Neuronal stem cell (in vitro differentiated cells): Measurements from ENCODE around the gene LINC00237.
A peak's percentile ranks its signal among the peaks of the same experiment; 100 is the strongest.

Source experiments
- DNase-seq: peaks from one replicate; pipeline ENCODE4 v3.0.0-alpha.2; 2013; ENCODE audit warnings: low spot score
- H2AFZ ChIP-seq: one replicate; pipeline ENCODE4 v1.6.1; 2013; ENCODE audit warnings: mild to moderate bottlenecking, low read length, inconsistent platforms
- H2AK5ac ChIP-seq: 2 replicates; pipeline ENCODE4 v1.6.1; 2013; ENCODE audit warnings: low read depth, mild to moderate bottlenecking, inconsistent platforms, low read length, moderate library complexity, mixed read lengths
- H2BK120ac ChIP-seq: 2 replicates; pipeline ENCODE4 v1.6.1; 2013; ENCODE audit warnings: low read depth, mild to moderate bottlenecking, inconsistent platforms, low read length, moderate library complexity, mixed read lengths
- H2BK12ac ChIP-seq: one replicate; pipeline ENCODE4 v1.6.1; 2013; ENCODE audit warnings: low read length, inconsistent platforms
- H2BK15ac ChIP-seq: 2 replicates; pipeline ENCODE4 v1.6.1; 2013; ENCODE audit warnings: mild to moderate bottlenecking, low read length, inconsistent platforms, mixed read lengths
- H2BK5ac ChIP-seq: one replicate; pipeline ENCODE4 v1.6.1; 2013; ENCODE audit warnings: inconsistent platforms, mild to moderate bottlenecking, low read length, moderate library complexity
- H3K14ac ChIP-seq: one replicate; pipeline ENCODE4 v1.6.1; 2013; ENCODE audit warnings: low read length, inconsistent platforms
- H3K18ac ChIP-seq: 2 replicates; pipeline ENCODE4 v1.6.1; 2013; ENCODE audit warnings: low read length, inconsistent platforms
- H3K23ac ChIP-seq: 2 replicates; pipeline ENCODE4 v1.6.1; 2013; ENCODE audit warnings: low read depth, mild to moderate bottlenecking, mixed read lengths, low read length, inconsistent platforms; ENCODE audit not compliant: poor library complexity
- H3K27ac ChIP-seq: replicated peaks from 3 replicates; pipeline ENCODE4 v1.5.1; 2013; ENCODE audit warnings: low read length, inconsistent platforms
- H3K27me3 ChIP-seq, 3 experiments: 2 replicates each; pipeline ENCODE4 v1.6.1; 2013; ENCODE audit warnings: low read length in 3 of 3, mild to moderate bottlenecking in 2 of 3, inconsistent platforms in 1 of 3, low read depth in 1 of 3, mixed read lengths in 1 of 3, moderate library complexity in 1 of 3; ENCODE audit not compliant: control insufficient read depth in 3 of 3, insufficient read depth in 3 of 3
- H3K36me3 ChIP-seq, 2 donors: replicated peaks in 1 of 2; 2 replicates each; pipeline ENCODE4 v1.6.1; 2013; ENCODE audit warnings: low read length in 2 of 2; ENCODE audit not compliant: control insufficient read depth in 2 of 2, insufficient read depth in 2 of 2
- H3K4ac ChIP-seq: 2 replicates; pipeline ENCODE4 v1.6.1; 2013; ENCODE audit warnings: inconsistent platforms, mild to moderate bottlenecking, low read length, moderate library complexity
- H3K4me1 ChIP-seq, 2 donors: 1 replicate in 1 of 2; 2 replicates in 1 of 2; pipeline ENCODE4 v1.6.1; 2013; ENCODE audit warnings: low read length in 2 of 2, low read depth in 1 of 2; ENCODE audit not compliant: control insufficient read depth in 2 of 2, insufficient read depth in 1 of 2
- H3K4me2 ChIP-seq: one replicate; pipeline ENCODE4 v1.6.1; 2013; ENCODE audit warnings: mild to moderate bottlenecking, low read length, inconsistent platforms; ENCODE audit not compliant: insufficient read depth, poor library complexity, severe bottlenecking
- H3K4me3 ChIP-seq, 2 donors: 2 replicates each; pipeline ENCODE4 v1.5.1; 2013; ENCODE audit warnings: low read length in 2 of 2, mild to moderate bottlenecking in 2 of 2, inconsistent platforms in 1 of 2, moderate library complexity in 1 of 2
- H3K79me1 ChIP-seq: one replicate; pipeline ENCODE4 v1.6.1; 2013; ENCODE audit warnings: low read depth, mild to moderate bottlenecking, inconsistent platforms, low read length, moderate library complexity
- H3K9ac ChIP-seq: one replicate; pipeline ENCODE4 v1.6.1; 2013; ENCODE audit warnings: mild to moderate bottlenecking, low read depth, low read length, inconsistent platforms; ENCODE audit not compliant: poor library complexity
- H3K9me3 ChIP-seq, 2 donors: replicated peaks in 1 of 2; 2 replicates each; pipeline versions ENCODE3 to v1.6.1; 2013; ENCODE audit warnings: low read length in 2 of 2, mild to moderate bottlenecking in 2 of 2, inconsistent platforms in 1 of 2, low read depth in 1 of 2, mixed read lengths in 1 of 2, moderate library complexity in 1 of 2; ENCODE audit not compliant: control insufficient read depth in 2 of 2, insufficient read depth in 1 of 2
- H4K8ac ChIP-seq: one replicate; pipeline ENCODE4 v1.6.1; 2013; ENCODE audit warnings: low read depth, mild to moderate bottlenecking, inconsistent platforms, low read length, moderate library complexity
- H4K91ac ChIP-seq: one replicate; pipeline ENCODE4 v1.6.1; 2013; ENCODE audit warnings: low read length, low read depth, mild to moderate bottlenecking, inconsistent platforms; ENCODE audit not compliant: poor library complexity
- WGBS, 2 donors: extraction: QIAGEN DNeasy Blood & Tissue Kit; methylation state at CpG; one replicate each; pipeline ENCODE4 v1.1.7; 2013; ENCODE audit warnings: missing lambda C conversion rate in 2 of 2, mixed read lengths in 1 of 2; ENCODE audit not compliant: insufficient read length in 2 of 2, insufficient replicate concordance in 1 of 2; ENCODE audit errors: extremely low coverage in 2 of 2; 5-methylcytosine and 5-hydroxymethylcytosine counted together

The LINC00237 gene

GRCh38 chr20:21110811-21111210 lies 4.7 kb upstream of the LINC00237 start:
- H3K9me3 ChIP-seq: no peaks in the 10 kb centered on the region
- H2BK5ac ChIP-seq: no peak overlapping the region
- H2AK5ac ChIP-seq: no peak overlapping the region
- no peak overlapping the region for H2AFZ ChIP-seq
- H3K4ac ChIP-seq: no peak overlapping the region
- no peaks in the 10 kb centered on the region for H3K79me1 ChIP-seq
- no peak overlapping the region for H3K4me3 ChIP-seq
- H3K14ac ChIP-seq: no peak overlapping the region
- H3K9ac ChIP-seq: no peak overlapping the region
- no peak overlapping the region for H4K8ac ChIP-seq
- no peak overlapping the region for H2BK15ac ChIP-seq
- H3K27me3 ChIP-seq: peaks cover 10 to 82% (median 29%) of the 10 kb centered on the region in 3 experiments
- H3K4me2 ChIP-seq: no peak overlapping the region
- no peak overlapping the region for H2BK12ac ChIP-seq
- H3K4me1 ChIP-seq: peaks cover 0 to 1% of the 10 kb centered on the region in 2 donors
- H3K27ac ChIP-seq: no peak overlapping the region
- no CpG with 5 or more reads among the region's 1 CpG for WGBS, 2 donors
- no peak overlapping the region for H2BK120ac ChIP-seq
- H3K18ac ChIP-seq: no peak overlapping the region
- no peak for DNase-seq
- H3K23ac ChIP-seq: no peak overlapping the region
- H3K36me3 ChIP-seq: no peaks in the 10 kb centered on the region
- no peak overlapping the region for H4K91ac ChIP-seq

- Histone ChIP-seq H3K27ac (no peak overlapping the region), H3K36me3 (no peaks in the 10 kb centered on the region), H4K91ac (no peak overlapping the region)
These were observed 3.0 kb upstream of the LINC00237 start for GRCh38 chr20:21109144-21109543.

GRCh38 chr20:21105429-21106170 lies 558 bp downstream of the LINC00237 start:
- no peak overlapping the region for H3K4me3 ChIP-seq
- no peak overlapping the region for H2AK5ac ChIP-seq
- WGBS, 2 donors: no CpG with 5 or more reads among the region's 50 CpGs
- H3K9me3 ChIP-seq: no peaks in the 10 kb centered on the region
- peak overlapping the region; percentile 70 for H3K18ac ChIP-seq
- peak overlapping the region; percentile 51 for H3K4me2 ChIP-seq
- H3K23ac ChIP-seq: peak overlapping the region; percentile 77
- peaks cover 17 to 22% of the 10 kb centered on the region in 2 donors for H3K4me1 ChIP-seq
- H2BK120ac ChIP-seq: no peak overlapping the region
- peaks cover 2% of the 10 kb centered on the region for H3K79me1 ChIP-seq
- no peak overlapping the region for H3K27ac ChIP-seq
- H4K91ac ChIP-seq: no peak overlapping the region
- peak overlapping the region; percentile 83 for H2AFZ ChIP-seq
- no peak overlapping the region for H2BK5ac ChIP-seq
- H3K27me3 ChIP-seq: peaks cover 43 to 100% (median 79%) of the 10 kb centered on the region in 3 experiments
- H3K36me3 ChIP-seq: no peaks in the 10 kb centered on the region
- no peak overlapping the region for H3K4ac ChIP-seq
- no peak overlapping the region for H2BK15ac ChIP-seq
- no peak overlapping the region for H4K8ac ChIP-seq
- no peak for DNase-seq
- peak overlapping the region; percentile 81 for H3K9ac ChIP-seq
- H2BK12ac ChIP-seq: peak overlapping the region; percentile 63
- no peak overlapping the region for H3K14ac ChIP-seq

More at GRCh38 chr20:21109144-21109543, 3.0 kb upstream of the LINC00237 start:
- Histone ChIP-seq H2AK5ac (no peak overlapping the region), H2BK15ac (no peak overlapping the region), H3K9me3 (no peaks in the 10 kb centered on the region), H3K14ac (no peak overlapping the region), H2BK120ac (no peak overlapping the region), H3K4me1 (peaks cover 0 to 1% of the 10 kb centered on the region in 2 donors), H2BK12ac (no peak overlapping the region), H2BK5ac (no peak overlapping the region), H3K4ac (no peak overlapping the region), H3K18ac (no peak overlapping the region), H3K4me2 (no peak overlapping the region), H3K79me1 (no peaks in the 10 kb centered on the region), H3K9ac (no peak overlapping the region), H4K8ac (no peak overlapping the region), H3K27me3 (peaks cover 25 to 94% (median 45%) of the 10 kb centered on the region in 3 experiments), H3K4me3 (no peak overlapping the region), H2AFZ (no peak overlapping the region), H3K23ac (no peak overlapping the region)
- no peak for DNase-seq
- no CpG with 5 or more reads among the region's 2 CpGs for WGBS, 2 donors

- DNase-seq: no peak
These were observed 1.2 kb downstream of the LINC00237 start for GRCh38 chr20:21104921-21105320.

More at GRCh38 chr20:21104921-21105320, 1.2 kb downstream of the LINC00237 start:
- no peaks in the 10 kb centered on the region for H3K9me3 ChIP-seq
- H3K27me3 ChIP-seq: peaks cover 48 to 100% (median 86%) of the 10 kb centered on the region in 3 experiments
- no peak overlapping the region for H3K18ac ChIP-seq
- peaks cover 19 to 26% of the 10 kb centered on the region in 2 donors for H3K4me1 ChIP-seq
- H3K23ac ChIP-seq: no peak overlapping the region
- H3K9ac ChIP-seq: no peak overlapping the region
- peak overlapping the region; percentile 83 for H2AFZ ChIP-seq
- no peak overlapping the region for H2AK5ac ChIP-seq
- H3K4ac ChIP-seq: no peak overlapping the region
- H3K14ac ChIP-seq: no peak overlapping the region
- no peak overlapping the region for H3K4me3 ChIP-seq
- H2BK5ac ChIP-seq: no peak overlapping the region
- no peaks in the 10 kb centered on the region for H3K36me3 ChIP-seq
- H2BK12ac ChIP-seq: no peak overlapping the region
- H4K8ac ChIP-seq: no peak overlapping the region
- WGBS, 2 donors: no CpG with 5 or more reads among the region's 16 CpGs
- no peak overlapping the region for H2BK120ac ChIP-seq
- H2BK15ac ChIP-seq: no peak overlapping the region
- H3K79me1 ChIP-seq: peaks cover 2% of the 10 kb centered on the region
- H3K4me2 ChIP-seq: no peak overlapping the region
- H4K91ac ChIP-seq: no peak overlapping the region
- H3K27ac ChIP-seq: no peak overlapping the region
